SW480 (cell line): ENCODE results near the gene SNX2.
"Not testable (repeated sequence)": the region's sequence is repeated elsewhere in the genome, so short reads cannot be mapped to it uniquely, and the experiment has no call there.

Experiments
- DNase-seq: peaks from one replicate; pipeline ENCODE4 v3.0.0-alpha.2; 2016; ENCODE audit warnings: low spot score

The SNX2 gene, protein sequence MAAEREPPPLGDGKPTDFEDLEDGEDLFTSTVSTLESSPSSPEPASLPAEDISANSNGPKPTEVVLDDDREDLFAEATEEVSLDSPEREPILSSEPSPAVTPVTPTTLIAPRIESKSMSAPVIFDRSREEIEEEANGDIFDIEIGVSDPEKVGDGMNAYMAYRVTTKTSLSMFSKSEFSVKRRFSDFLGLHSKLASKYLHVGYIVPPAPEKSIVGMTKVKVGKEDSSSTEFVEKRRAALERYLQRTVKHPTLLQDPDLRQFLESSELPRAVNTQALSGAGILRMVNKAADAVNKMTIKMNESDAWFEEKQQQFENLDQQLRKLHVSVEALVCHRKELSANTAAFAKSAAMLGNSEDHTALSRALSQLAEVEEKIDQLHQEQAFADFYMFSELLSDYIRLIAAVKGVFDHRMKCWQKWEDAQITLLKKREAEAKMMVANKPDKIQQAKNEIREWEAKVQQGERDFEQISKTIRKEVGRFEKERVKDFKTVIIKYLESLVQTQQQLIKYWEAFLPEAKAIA

DNA sequence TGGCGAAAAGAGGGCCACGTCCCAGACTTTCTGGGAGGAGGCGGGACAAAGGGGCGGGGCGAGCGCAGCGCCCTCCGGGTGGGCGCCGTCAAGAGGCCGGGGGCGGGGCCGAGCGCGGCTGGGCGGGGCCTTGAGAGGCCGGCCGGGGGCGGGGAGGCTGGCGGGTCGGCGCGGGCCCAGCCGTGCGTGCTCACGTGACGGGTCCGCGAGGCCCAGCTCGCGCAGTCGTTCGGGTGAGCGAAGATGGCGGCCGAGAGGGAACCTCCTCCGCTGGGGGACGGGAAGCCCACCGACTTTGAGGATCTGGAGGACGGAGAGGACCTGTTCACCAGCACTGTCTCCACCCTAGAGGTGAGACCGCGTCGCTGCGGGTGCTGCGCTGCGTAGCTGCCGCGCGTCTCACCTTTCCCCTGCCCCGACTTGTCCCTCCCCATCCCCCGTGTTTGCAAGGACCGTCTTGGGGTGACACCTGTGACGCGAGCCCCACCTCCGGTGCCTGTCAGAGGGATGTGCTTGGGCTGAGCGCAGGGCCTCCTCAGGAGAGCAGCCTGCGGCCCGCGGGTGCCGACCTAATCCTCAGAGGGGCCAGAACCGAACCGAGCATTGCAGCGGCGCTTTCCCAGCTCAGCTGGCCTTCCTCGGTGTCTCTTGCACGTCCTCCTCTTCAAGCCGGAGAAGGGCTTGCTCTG lies at the start of gene SNX2:
Gene SNX2 (plus strand): TSS at position 220 of the 689 bp plus-strand sequence. CDS start 24 bp downstream, at position 244.
- DNase-seq = peak; percentile 78

DNA sequence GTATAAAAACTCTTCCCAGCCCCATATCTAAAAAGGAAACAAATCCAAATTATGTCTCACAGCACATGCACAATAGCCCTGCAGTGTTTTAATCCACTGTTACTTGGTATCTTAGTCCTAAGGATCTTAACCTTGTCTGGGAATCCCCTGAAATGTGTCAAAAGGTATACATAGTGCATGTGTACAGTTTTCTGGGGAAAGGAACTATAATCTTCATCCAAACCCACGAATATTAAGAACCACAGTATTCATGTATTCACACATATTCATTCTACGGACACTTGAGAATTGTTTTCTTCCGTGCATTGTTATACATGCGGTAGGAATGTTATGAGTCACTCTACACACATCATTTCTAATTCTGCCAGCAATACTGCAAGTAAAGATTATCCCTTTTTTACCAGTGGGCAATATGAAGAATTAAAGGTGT lies 47.8 kb upstream of the SNX2 start:
- peak; percentile 13 for DNase-seq

DNA sequence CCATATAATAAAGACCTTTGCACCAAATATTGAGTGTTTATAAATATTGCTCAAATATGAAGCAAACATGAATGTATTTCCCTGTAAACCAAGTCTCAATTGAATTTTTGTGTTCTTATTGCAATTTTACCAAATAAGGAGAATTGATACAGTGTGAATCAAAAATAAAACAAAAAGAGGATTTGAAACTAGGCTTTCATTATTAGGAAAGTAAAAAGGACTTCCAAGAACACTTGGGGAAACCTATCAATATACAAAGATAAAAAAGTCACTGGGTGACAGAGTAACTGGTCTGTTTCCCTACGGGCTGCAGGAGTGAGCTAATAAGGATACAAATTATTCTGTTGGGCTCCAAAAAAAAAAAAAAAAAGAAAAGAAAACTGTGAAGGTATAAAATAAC lies 44.8 kb upstream of the SNX2 start:
- no peak for DNase-seq

DNA sequence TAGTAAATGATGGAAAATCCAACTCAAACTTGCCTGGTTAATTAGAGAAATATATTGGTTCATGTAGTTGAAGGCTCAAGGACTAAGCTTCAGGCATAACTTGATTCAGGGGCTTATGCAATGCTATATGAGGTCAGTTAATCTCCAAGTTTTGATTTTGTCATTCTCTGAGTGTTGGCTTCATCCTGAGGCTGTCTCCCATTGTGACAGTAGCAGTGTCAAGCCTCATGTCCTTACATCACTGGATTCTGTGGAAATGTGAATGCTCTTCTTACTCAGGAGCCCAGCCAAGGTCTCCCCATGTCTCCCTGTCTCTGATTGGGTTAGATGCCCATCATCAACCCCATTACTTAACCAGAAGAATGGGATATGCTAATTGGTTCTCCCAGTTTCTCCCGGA lies 44.4 kb upstream of the SNX2 start:
- DNase-seq = no peak

DNA sequence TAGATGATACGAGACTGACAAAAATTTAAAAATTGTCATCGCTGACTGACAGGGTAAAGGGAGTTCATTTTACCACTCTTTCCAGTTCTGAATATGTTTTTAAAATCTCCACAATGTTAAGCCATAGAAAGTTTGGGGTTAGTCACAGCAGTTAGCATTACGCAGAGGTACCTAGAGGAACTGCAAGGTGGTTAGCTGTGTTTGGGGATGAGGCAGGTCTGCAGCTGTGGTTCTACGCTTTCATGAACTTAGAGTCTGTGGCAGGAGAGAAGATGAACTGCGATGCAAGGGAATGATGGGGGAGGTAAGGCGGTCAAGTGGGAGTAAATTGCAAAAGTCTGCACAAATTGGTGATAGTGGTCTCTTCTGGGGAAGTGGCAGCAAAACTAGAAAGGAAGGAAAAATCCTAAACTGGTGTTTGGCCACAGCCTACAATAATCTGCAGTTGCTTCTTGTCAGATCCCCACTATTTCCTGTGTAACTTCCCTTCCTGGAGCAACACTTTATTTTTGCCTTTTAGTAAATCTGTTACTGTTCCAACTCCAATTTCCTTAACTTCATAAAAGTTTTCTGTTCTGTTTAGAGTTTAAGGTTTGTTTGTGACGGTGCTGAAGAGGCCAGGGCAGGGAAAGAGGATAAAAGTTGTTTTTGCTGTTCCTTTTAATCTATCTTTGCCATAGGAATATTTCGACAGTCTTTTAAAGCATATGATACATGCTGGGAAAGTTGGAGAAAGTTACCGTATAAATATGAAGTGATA lies 38.6 kb upstream of the SNX2 start:
- no peak for DNase-seq

DNA sequence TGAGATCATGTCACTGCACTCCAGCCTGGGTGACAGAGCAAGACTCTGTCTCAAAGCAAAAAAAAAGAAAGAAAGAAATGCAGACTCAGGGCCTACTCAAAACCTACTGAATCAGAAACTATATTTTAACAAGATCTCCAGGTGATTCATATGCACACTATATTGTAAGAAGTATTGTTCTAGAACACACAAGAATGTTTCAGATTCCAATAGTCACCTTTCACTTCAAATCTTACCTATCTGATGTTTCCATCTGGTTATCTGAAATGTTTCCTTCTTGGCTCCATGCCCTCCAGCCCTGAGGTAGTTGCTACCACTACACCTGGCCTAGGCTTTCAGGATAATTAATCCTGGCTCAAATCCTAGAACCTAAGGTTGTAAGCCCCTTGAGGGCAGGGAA lies 36.8 kb upstream of the SNX2 start:
- DNase-seq = no peak

DNA sequence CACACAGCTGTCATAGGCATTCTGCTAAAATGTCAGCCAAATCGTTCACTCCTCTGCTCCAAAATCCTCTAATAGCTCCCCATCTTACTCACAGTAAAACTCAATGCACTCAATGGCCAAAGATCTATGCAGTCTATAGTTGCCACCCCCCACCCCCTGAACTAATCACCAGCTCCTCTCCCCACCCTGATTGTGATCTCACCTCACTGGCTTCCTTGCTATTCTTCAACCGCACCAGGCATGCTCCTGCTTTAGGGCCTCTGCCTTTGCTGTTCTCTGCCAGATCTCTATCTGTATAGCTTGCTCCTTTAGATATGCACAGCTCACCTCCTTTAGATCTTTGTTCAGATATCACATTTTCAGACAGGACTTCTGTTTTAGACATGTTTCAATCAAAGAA lies 33.2 kb upstream of the SNX2 start:
- no peak for DNase-seq

DNA sequence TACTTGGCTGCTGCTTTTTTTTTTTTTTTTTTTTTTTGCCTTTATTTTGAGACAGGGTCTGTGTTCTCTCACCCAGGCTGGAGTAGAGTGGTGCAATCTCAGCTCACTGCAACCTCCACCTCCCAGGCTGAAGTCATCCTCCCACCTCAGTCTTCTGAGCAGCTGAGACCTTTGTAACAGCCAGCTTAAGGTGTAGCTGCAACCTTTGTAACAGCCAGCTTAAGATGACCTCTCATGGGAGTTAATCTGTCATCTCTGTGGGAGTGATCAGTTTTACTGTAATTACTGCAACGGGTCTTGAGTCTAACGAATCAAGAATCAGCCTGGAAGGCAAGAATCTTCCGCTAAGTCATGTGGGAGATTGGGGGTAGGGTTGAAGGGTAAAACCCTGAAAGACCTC lies 31.6 kb upstream of the SNX2 start:
- DNase-seq = no peak

DNA sequence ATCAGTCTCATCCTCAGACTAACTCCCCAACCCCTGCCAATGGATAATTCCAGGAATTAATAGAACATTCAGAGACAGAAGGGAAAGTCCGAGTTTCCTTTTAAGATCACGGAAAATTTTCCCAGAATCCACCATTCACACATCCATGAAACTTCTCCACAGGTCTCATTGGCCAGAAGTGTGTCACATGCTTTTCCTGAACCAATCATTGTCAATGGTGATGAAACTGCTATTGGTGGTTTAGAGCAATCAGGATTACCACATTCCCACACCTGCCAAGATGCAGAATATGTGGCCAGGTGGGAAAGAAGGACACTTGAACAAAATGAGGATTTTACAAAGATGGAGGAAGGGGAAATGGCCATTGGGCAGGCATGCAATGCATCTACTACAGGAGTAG lies 29.3 kb upstream of the SNX2 start:
- no peak for DNase-seq

DNA sequence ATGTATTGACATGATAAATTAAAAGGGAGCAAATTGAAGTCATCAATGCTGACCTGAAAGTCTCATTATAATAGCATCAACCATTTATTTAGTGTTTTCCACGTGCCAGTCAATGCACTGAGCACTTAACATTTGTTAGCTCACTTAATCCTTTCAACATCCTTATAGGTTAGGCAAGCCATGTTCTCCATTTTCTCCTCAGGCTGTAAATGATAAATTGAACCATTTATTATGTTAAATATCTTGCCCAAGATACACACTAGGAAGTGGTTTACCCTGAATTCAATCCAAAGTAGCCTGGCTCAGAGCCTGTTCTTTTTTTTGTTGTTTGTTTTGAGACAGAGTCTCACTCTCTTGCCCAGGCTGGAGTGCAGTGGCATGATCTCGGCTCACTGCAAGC lies 25.0 kb upstream of the SNX2 start:
- no peak for DNase-seq

DNA sequence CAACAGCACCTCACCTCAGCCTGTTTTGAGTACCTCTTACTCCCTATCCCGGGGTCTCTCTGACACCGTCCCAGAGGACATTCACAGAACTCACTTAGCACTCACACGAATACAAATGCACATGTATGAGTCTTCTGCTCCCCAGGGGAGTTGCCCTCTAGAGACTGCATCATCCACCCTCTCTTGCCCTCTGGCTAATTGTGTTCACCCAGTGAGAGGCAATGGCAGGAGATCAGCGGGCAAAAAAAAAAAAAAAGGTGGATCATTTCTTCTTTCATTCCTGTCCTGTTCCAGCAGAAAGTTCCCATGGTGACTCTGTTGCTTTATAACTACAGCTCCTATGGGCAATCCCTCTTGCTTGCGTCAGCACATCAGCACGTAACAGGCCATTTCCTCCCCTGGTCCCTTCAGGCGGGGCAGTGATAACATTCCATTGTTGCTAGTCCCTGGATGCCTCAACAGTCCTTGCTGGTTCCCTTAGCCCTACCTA lies 23.5 kb upstream of the SNX2 start:
- DNase-seq = no peak

DNA sequence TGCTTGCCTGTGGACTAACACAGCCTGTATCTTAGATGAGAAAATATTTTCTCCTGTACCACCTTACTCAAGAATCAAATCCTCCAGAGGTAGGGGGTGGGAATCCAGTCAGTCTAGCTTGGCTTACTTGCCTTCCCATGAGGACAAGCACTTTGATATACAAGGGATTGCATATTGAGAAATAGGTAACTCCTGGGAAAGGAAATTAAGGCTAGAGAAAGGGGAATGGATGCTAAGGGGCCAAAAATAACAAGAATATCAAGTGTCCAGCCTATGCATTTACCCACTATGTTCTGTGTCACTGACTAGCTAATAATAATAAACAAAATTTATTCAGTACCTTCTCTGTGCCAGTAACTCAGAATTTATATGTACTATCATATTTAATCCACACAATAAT lies 21.4 kb upstream of the SNX2 start:
- DNase-seq = no peak

DNA sequence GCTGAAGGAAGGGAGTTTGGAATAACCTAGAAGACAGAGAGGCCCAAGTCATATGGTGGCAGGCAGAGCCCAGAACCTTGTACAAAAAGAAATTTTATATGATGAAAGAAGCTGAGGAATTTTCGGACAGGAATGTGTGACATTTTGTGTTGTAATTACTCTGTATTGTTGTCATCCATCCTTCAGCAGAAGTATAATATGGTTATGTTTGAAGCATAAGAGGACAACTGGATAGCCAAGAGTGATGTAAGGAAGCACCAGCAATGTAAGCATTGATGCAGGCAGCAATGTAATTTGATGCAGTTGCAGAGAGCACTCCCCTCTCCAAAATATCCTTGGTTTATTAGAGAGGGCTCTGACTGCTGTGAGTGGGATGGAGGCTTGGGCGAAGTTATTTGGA lies 19.1 kb upstream of the SNX2 start:
- no peak for DNase-seq

DNA sequence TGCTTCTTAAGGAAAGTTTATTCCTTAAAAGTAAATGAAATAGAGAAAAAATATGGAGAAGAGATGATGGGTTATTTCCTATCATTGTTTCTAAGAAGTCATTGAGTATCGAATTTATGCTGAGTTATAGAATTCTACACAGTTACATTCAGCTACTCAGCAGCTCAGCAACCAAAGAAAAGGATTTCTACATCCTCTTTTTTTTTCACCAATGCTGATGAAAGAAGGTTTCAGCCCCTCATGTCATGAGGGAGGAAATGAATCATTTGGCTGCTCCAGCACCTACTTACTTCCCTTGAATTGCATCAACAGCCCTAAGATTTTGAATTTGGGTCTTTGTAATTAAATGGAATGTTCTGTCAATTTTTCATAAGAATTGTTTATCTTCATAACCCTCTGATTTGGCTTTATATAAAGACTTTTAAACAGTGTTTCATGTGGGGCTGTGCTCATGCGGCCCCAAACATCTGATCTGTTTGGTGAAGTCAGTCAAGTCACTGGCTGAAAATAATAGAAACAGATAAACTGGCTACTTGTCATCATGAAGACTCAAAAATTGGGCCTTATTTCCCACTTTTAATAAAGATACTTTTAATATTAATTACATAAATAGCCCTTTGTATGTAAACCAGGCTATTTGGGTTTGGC lies 18.5 kb upstream of the SNX2 start:
- no peak for DNase-seq

DNA sequence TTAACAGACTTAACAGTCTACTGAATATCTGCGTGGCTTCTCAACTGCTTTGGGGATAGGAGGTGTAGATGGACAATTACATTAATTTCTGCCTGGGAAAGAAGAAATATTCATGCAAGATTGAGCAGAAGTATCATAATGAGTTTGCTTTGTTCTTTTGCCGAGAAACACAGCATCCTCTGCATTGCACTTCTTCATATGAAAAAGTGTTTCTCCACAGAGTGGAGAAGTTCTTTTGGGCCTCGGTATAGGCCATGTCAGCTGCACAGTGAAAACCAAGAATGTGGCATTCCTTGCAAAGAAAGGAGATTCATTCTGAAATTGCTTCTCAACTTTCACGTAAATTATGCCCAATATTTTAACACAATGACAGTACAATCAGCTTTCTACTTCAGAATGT lies 17.6 kb upstream of the SNX2 start:
- DNase-seq = no peak

DNA sequence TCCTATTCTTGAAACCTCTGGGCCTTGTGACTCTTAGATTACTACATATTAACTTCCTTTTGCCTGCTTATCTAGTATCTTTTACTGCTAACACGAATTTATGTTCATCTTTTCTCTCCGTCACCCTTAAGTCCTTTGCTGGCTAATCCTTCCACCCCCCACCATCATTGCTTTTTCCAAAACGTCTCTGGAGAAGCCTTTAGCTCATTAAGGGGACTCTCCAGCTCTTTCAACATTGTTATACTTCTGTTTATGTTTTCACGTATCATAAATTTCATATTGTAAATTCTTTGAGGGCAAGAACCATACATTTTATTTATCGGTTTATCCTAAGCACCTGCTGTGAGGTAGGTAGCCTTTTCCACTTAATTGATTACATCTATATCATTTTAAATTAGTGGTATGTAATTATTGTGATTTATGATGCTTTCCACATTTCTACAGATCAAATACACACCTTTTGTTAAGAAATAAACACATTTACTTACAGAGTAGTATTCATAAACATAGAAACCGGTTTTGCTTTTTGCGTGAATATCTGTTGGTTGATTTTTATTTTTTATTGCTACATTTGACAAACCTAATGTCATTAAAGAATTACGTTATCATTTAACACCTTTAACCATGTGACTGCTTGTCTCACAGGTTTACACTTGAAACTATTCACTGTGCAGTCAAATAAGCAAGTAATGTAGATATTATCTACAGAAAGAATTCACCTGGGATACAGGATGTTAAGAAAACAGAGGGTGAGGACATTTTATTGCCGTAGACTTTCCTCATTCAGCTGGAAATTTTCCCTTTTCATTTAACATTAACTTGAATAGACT lies 15.4 kb upstream of the SNX2 start:
- DNase-seq = no peak

DNA sequence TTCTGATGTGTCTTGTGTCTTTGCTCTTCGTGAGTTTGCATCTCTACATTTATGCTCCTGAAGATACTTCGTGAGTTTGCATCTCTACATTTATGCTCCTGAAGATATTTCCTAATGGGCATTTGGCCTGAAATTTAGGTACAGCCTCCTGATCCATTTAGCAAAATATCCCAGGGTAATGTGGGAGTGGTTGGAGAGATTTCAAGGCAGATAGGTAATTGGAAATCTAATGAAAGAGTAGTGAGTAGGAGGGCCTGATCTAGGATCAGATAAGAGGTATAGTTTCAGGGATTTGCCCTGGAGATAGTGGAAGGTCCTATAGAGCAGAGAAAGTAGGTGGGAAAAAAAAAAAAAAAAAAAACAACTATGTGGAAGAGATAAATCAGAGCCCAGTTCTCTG lies 14.6 kb upstream of the SNX2 start:
- DNase-seq = no peak

DNA sequence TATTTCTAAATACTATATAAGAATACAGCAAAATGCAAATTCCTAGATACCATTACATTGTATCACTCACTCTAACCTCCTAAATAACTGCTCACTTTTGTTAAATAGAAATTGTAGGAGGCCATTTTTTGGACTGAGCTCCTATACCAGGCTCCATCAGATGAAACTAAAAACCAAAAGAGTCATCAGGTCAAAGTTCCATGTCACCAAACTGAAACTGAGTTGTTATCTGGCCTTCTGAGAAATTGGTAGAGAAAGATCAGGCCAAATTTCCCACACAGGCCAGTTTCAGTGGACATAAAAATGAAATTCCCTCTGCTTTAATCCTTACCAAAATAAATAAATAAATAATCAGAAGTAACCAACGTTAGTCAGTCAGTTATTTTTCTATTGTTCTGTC lies 13.8 kb upstream of the SNX2 start:
- no peak for DNase-seq

DNA sequence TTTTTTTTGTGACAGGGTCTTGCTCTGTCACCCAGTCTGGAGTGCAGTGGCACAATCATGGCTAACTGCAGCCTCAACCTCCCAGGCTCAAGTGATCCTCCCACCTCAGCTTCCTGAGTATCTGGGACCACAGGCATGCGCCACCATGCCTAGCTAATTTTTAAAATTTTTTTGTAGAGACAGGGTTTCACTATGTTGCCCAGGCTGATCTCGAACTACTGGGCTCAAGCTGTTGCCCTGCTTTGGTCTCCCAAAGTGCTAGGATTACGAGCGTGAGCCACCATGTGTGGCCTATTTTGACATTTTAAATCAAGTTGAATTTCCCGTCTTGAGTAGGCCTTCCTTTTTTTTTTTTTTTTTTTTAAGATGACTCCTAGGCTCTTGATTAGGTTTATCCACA lies 13.0 kb upstream of the SNX2 start:
- not testable (repeated sequence) for DNase-seq

DNA sequence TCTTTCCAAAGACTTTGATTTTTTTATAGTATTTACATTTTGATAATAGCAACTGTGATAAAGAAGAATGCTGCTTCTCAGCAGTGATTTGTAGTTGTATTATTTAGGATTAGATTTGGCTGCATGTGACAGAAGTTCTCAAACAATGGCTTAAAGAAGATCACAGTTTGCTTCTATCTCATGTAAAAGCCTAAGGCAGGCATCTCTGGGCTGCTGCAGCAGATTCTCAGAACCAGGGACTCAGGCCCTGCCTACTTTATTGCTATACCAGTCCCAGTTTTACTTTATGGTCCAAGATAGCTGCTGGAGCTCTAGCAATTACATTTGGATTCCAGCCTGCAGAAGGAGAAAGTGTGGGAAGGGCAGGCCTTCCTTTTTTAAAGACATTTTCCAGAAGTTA lies 8.8 kb upstream of the SNX2 start:
- no peak for DNase-seq

DNA sequence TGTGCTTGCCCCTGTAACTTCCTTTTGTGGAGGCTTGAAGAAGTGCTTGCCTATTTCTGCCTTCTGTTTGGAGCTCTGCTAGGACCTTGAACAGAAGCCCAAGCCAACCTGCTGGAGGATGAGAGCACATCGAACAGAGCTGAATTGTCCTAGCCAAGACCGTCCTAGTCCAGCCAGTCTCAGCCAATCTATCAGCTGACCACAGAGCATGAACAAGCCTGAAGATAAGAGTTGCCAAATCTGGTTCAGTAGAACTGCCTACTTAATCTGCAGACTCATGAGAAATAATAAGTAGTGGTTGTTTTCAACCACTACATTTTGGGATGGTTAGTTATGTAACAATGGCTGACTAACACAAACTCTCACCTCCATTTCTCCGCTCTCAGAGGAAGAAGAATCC lies 4.4 kb upstream of the SNX2 start:
- no peak for DNase-seq
